Activated CD4-positive, alpha-beta memory T cell treated with anti-CD3 and anti-CD28 coated beads, Interleukin-2, amount 10 ng/mL, durations not matched to agents 7 days and 5 days (primary cell): Measurements from ENCODE around the gene TMEM132C. TPM values are rescaled to one million over a fixed set of nuclear protein-coding genes. Genes with fewer than 3 reads are reported as not detected.

Source experiments
- CTCF ChIA-PET: fragments of 350-600 bp; sonication (Branson Sonifier 250); formaldehyde crosslinking; loops from one replicate; lab custom pipeline; 2021; ENCODE audit warnings: antibody characterized with exemption, inconsistent platforms; lab: Charles Lee
- POLR2A ChIA-PET: fragments of 350-600 bp; sonication (Branson Sonifier 250); formaldehyde crosslinking; loops from one replicate; lab custom pipeline; 2021; ENCODE audit warnings: antibody characterized with exemption; lab: Charles Lee
- DNase-seq: peaks from one replicate; pipeline ENCODE4 v3.0.0-alpha.2; 2020
- H3K27ac Mint-ChIP-seq: one replicate; pipeline ENCODE4 v1.8.0; 2021; ENCODE audit warnings: mild to moderate bottlenecking, mixed read lengths
- H3K27me3 Mint-ChIP-seq: one replicate; pipeline ENCODE4 v1.8.0; 2021; ENCODE audit warnings: mixed read lengths
- H3K36me3 Mint-ChIP-seq: one replicate; pipeline ENCODE4 v1.8.0; 2021; ENCODE audit warnings: low read depth, mixed read lengths
- H3K4me1 Mint-ChIP-seq: one replicate; pipeline ENCODE4 v1.8.0; 2021; ENCODE audit warnings: mixed read lengths
- H3K4me3 Mint-ChIP-seq: one replicate; pipeline ENCODE4 v1.8.0; 2021; ENCODE audit warnings: mild to moderate bottlenecking, mixed read lengths
- H3K9me3 Mint-ChIP-seq: one replicate; pipeline ENCODE4 v1.8.0; 2021; ENCODE audit warnings: mixed read lengths
- total RNA-seq, 2 experiments: library from RNA; stranded (reverse); gene quantifications; one replicate each; pipeline ENCODE4 v1.2.3, GENCODE V29; 2021

Gene TMEM132C
- total RNA-seq, 2 experiments from 2014 or later: 0.05 TPM; not detected in 1

DNA sequence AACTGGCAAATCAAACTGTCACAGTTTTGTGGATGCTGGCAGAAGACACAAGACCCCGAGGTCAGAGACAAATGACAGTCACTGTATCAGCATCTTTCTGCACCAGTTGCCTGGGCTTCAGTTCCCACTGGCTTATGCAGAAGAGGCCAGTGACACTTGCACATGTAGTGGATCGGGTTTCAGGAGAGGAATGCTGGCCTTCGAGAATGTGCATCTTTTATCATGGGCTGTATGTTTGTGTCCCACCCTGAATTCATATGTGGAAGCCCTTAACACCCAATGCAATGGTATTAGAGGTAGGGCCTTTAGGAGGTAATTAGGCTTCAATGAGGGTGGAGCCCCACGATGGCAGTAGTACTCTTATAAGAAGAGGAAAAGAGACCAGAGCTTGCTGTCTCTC lies 405.9 kb downstream of the TMEM132C start:
- ChIA-PET CTCF (no interaction called here), POLR2A (no interaction called here)
- no peaks in the 10 kb centered on the region for H3K9me3 Mint-ChIP-seq
- no peak overlapping the region for H3K27ac Mint-ChIP-seq
- no peaks in the 10 kb centered on the region for H3K36me3 Mint-ChIP-seq
- H3K4me1 Mint-ChIP-seq: no peaks in the 10 kb centered on the region
- no peak for DNase-seq
- H3K27me3 Mint-ChIP-seq: no peaks in the 10 kb centered on the region
- no peak overlapping the region for H3K4me3 Mint-ChIP-seq

GRCh38 chr12:128675576-128675975 lies 408.6 kb downstream of the TMEM132C start:
- Mint-ChIP-seq H3K27me3 (no peaks in the 10 kb centered on the region), H3K4me1 (no peaks in the 10 kb centered on the region), H3K36me3 (no peaks in the 10 kb centered on the region), H3K27ac (no peak overlapping the region), H3K4me3 (no peak overlapping the region), H3K9me3 (peaks cover 5% of the 10 kb centered on the region)
- POLR2A ChIA-PET: no interaction called here
- no peak for DNase-seq
- CTCF ChIA-PET: no interaction called here

- no peaks in the 10 kb centered on the region for H3K27me3 Mint-ChIP-seq
- no peaks in the 10 kb centered on the region for H3K4me1 Mint-ChIP-seq
- H3K4me3 Mint-ChIP-seq: no peak overlapping the region
- ChIA-PET POLR2A (no interaction called here), CTCF (no interaction called here)
- no peaks in the 10 kb centered on the region for H3K36me3 Mint-ChIP-seq
- no peak for DNase-seq
- H3K9me3 Mint-ChIP-seq: peaks cover 13% of the 10 kb centered on the region
- no peak overlapping the region for H3K27ac Mint-ChIP-seq
These were observed 413.6 kb downstream of the TMEM132C start for GRCh38 chr12:128680555-128680954.

DNA sequence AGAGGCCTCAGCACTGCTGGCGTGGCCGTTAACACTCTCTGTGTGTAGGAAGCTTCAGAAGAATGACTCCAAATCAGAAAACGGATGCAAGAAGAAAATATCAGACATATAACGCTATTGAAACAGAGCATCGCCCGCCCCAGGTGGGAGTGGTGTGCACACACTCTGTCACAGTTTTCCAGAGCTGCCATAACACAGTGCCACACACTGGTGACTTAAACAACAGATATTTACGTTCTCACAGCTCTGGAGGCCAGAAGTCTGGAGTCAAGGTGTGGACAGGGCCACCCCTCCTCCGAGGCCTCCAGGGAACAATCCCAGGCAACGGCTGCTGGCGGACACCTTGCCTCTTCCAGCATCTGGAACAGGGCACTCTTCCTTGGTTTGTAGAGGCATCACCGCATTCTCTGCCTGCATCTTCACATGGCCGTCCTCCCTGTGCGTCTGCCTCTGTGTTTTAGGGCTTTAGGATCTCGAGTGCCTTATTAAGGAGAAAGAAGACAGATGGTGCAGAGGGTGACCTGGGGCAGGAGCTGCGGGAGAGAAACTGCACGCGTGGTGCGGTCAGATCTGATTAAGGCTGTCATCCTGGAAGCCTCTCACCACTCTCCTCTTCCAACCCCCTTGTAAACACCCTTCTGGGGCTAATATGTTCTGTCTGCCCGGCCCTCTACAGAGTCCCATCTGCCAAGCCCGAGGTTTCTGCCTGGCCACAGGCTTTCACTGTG lies 415.7 kb downstream of the TMEM132C start:
- H3K4me3 Mint-ChIP-seq: no peak overlapping the region
- no peak overlapping the region for H3K27ac Mint-ChIP-seq
- no peak for DNase-seq
- POLR2A ChIA-PET: no interaction called here
- no peaks in the 10 kb centered on the region for H3K27me3 Mint-ChIP-seq
- CTCF ChIA-PET: no interaction called here
- peaks cover 19% of the 10 kb centered on the region for H3K9me3 Mint-ChIP-seq
- H3K4me1 Mint-ChIP-seq: no peaks in the 10 kb centered on the region
- H3K36me3 Mint-ChIP-seq: no peaks in the 10 kb centered on the region

DNA sequence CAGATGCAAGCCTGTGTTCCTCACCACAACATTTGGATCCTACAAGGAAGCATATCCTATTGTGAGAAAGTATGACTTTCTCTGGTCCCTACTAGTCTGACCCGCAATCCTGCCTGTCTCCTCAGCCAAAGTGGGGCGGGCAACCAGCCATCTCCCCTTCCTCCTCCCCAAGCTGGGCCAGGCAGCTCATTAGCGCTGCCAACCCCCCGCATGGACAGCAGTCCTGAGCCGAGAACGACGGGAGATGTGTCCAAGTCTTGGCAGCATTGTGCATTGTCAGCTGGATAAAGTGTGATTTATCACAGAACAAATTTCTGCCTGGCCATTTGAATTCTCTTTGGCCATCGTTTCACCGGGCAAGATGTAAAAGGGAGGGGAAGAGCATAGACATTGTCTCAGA lies 417.4 kb downstream of the TMEM132C start:
- CTCF ChIA-PET: no interaction called here

DNA sequence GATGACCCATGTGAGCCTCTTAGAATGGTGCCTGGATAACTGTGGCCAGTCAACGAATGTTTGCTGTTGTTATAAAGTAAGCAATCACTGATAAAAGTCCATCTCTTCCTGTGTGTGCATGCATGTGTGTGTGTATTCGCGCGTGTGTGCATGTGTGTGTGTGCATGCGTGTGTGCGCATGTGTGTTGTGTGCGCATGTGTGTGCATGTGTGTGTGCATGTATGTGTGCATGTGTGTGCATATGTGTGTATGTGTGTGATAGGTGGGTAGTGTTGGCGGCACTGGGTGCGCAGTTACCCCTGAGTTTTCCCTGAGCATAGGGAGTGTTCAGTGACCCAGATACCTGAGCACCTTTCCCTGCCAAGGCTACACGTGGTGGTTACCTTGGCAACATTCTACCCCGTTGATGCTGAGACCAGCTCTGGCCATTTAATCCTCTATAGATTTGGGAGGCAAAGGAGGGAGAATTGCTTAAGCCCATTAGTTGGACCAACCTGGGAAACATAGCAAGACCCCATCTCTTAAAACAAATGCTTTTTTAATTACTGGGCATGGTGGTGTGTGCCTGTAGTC lies 419.0 kb downstream of the TMEM132C start:
- no peak for DNase-seq
- Mint-ChIP-seq H3K27ac (no peak overlapping the region), H3K27me3 (no peaks in the 10 kb centered on the region), H3K4me1 (no peaks in the 10 kb centered on the region), H3K36me3 (no peaks in the 10 kb centered on the region), H3K4me3 (no peak overlapping the region), H3K9me3 (peaks cover 14% of the 10 kb centered on the region)
- ChIA-PET CTCF (no interaction called here), POLR2A (no interaction called here)

More for the DNA sequence above, 417.4 kb downstream of the TMEM132C start:
- POLR2A ChIA-PET: no interaction called here
- H3K9me3 Mint-ChIP-seq: peaks cover 19% of the 10 kb centered on the region
- no peaks in the 10 kb centered on the region for H3K36me3 Mint-ChIP-seq
- H3K4me1 Mint-ChIP-seq: no peaks in the 10 kb centered on the region
- H3K27ac Mint-ChIP-seq: no peak overlapping the region
- DNase-seq: no peak
- no peaks in the 10 kb centered on the region for H3K27me3 Mint-ChIP-seq
- H3K4me3 Mint-ChIP-seq: no peak overlapping the region

GRCh38 chr12:128687851-128688250 lies 420.9 kb downstream of the TMEM132C start:
- H3K9me3 Mint-ChIP-seq: peaks cover 11% of the 10 kb centered on the region
- no peak overlapping the region for H3K4me3 Mint-ChIP-seq
- no peaks in the 10 kb centered on the region for H3K4me1 Mint-ChIP-seq
- POLR2A ChIA-PET: no interaction called here
- no peaks in the 10 kb centered on the region for H3K36me3 Mint-ChIP-seq
- H3K27me3 Mint-ChIP-seq: no peaks in the 10 kb centered on the region
- DNase-seq: no peak
- no peak overlapping the region for H3K27ac Mint-ChIP-seq
- CTCF ChIA-PET: no interaction called here

- POLR2A ChIA-PET: no interaction called here
- Mint-ChIP-seq H3K9me3 (peaks cover 13% of the 10 kb centered on the region), H3K4me3 (no peak overlapping the region), H3K27me3 (no peaks in the 10 kb centered on the region), H3K36me3 (no peaks in the 10 kb centered on the region), H3K4me1 (no peaks in the 10 kb centered on the region), H3K27ac (no peak overlapping the region)
- DNase-seq: no peak
- CTCF ChIA-PET: no interaction called here
These were observed 423.7 kb downstream of the TMEM132C start for GRCh38 chr12:128690641-128691040.

DNA sequence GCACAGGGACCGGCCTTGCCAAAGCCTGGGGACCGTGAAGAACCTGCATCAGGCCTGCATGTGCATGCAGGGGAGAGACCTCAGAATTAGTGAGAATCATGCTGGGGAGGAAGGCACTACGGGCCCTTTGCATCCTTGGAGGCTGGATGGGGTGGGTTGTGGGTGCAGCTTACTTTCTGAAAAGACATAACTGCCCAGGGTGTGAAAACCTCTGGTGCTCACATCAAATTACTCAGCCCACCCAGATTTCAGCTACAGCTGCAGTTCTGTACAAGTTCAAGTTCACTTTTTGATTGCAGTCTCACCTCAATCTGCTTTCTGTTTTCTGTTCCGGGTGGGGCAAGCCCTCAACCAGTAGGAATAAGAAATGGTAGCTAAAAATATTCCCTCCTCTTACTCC lies 426.1 kb downstream of the TMEM132C start:
- CTCF ChIA-PET: no interaction called here
- H3K27me3 Mint-ChIP-seq: no peaks in the 10 kb centered on the region
- no peak overlapping the region for H3K4me3 Mint-ChIP-seq
- no peak for DNase-seq
- H3K4me1 Mint-ChIP-seq: no peaks in the 10 kb centered on the region
- no peaks in the 10 kb centered on the region for H3K36me3 Mint-ChIP-seq
- no peak overlapping the region for H3K27ac Mint-ChIP-seq
- H3K9me3 Mint-ChIP-seq: peaks cover 16% of the 10 kb centered on the region
- POLR2A ChIA-PET: no interaction called here

- Mint-ChIP-seq H3K4me3 (no peak overlapping the region), H3K4me1 (no peaks in the 10 kb centered on the region), H3K27me3 (no peaks in the 10 kb centered on the region), H3K27ac (no peak overlapping the region), H3K9me3 (peaks cover 19% of the 10 kb centered on the region), H3K36me3 (no peaks in the 10 kb centered on the region)
- DNase-seq: no peak
- POLR2A ChIA-PET: no interaction called here
- CTCF ChIA-PET: no interaction called here
These were observed 426.8 kb downstream of the TMEM132C start for GRCh38 chr12:128693771-128694170.

DNA sequence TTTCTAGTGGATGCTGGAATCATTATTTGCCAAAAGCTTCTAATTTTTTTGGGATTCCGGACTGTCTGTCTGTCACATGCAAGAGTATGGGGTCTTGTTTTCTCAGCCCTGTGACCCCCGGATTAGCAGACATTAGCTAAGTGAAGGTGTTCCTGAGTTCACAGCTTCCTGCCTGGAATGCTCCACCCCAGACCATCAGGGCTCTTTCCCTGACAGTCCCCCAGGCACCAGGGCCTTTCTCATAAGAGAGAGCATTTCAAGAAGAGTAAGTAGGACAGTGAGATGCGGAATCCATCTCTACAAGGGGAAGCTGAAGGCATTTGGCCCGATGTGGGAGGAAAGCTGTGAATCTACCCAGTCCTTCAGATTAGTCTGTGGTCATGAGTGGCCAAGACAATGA lies 427.5 kb downstream of the TMEM132C start:
- Mint-ChIP-seq H3K27me3 (no peaks in the 10 kb centered on the region), H3K9me3 (peaks cover 19% of the 10 kb centered on the region), H3K4me3 (no peak overlapping the region), H3K4me1 (no peaks in the 10 kb centered on the region), H3K27ac (no peak overlapping the region), H3K36me3 (no peaks in the 10 kb centered on the region)
- POLR2A ChIA-PET: no interaction called here
- no peak for DNase-seq
- CTCF ChIA-PET: no interaction called here

- POLR2A ChIA-PET: no interaction called here
- peaks cover 19% of the 10 kb centered on the region for H3K9me3 Mint-ChIP-seq
- DNase-seq: no peak
- no peak overlapping the region for H3K27ac Mint-ChIP-seq
- no peaks in the 10 kb centered on the region for H3K36me3 Mint-ChIP-seq
- CTCF ChIA-PET: no interaction called here
- no peaks in the 10 kb centered on the region for H3K27me3 Mint-ChIP-seq
- no peaks in the 10 kb centered on the region for H3K4me1 Mint-ChIP-seq
- H3K4me3 Mint-ChIP-seq: no peak overlapping the region
These were observed 428.7 kb downstream of the TMEM132C start for GRCh38 chr12:128695697-128696096.

DNA sequence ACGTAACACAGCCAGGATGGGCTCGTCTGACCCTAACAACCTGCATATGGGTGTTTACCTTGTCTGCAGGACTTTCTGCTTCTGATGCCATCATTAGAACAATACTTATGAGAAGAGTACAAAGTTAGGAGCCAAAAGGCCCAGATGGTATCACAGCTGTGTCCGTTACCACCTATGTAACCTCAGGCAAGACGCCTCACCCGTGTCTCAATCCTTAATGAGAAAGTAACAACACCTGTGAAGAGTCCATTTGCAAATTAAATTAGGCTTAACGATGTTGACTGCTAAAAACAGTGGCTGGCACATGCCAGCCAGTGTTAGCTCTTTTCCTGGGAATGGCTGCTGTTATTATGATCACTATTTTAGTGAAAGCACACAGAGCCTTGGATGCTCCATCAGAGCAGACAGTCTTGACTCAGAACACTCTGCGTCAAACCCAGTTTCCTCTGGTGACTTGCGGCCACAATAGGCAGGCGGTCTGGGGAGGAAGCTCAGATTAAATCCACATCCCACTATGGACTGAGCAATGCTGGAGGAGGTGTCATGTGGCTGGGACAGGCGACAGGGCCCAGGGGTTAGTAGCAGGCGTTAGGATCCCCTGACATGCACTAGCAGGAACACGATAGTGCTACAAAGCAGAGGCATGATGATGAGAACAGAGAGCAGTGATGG lies 431.5 kb downstream of the TMEM132C start:
- Mint-ChIP-seq H3K9me3 (peaks cover 20% of the 10 kb centered on the region), H3K4me1 (no peaks in the 10 kb centered on the region), H3K36me3 (no peaks in the 10 kb centered on the region), H3K27ac (no peak overlapping the region), H3K4me3 (no peak overlapping the region), H3K27me3 (no peaks in the 10 kb centered on the region)
- ChIA-PET CTCF (no interaction called here), POLR2A (no interaction called here)
- DNase-seq: no peak

- peaks cover 20% of the 10 kb centered on the region for H3K9me3 Mint-ChIP-seq
- H3K4me3 Mint-ChIP-seq: no peak overlapping the region
- H3K27ac Mint-ChIP-seq: no peak overlapping the region
- H3K4me1 Mint-ChIP-seq: no peaks in the 10 kb centered on the region
- H3K36me3 Mint-ChIP-seq: no peaks in the 10 kb centered on the region
- H3K27me3 Mint-ChIP-seq: no peaks in the 10 kb centered on the region
- ChIA-PET POLR2A (no interaction called here), CTCF (no interaction called here)
- DNase-seq: no peak
These were observed 432.1 kb downstream of the TMEM132C start for GRCh38 chr12:128699106-128699505.
